Lower leg skin (tissue), 3 donors: ENCODE results near the gene ASB5.

Experiments
- CTCF ChIP-seq, 3 donors: fragments of 450-650 bp; IDR thresholded peaks; one replicate each; pipeline ENCODE4 v1.5.1; 2016; ENCODE audit warnings: antibody characterized with exemption in 3 of 3, mild to moderate bottlenecking in 3 of 3, moderate library complexity in 2 of 3
- POLR2A ChIP-seq, 2 donors: fragments of 450-650 bp; IDR thresholded peaks; one replicate each; pipeline ENCODE4 v1.6.1; 2016 to 2017; ENCODE audit warnings: antibody characterized with exemption in 2 of 2, mild to moderate bottlenecking in 1 of 2, moderate library complexity in 1 of 2

DNA sequence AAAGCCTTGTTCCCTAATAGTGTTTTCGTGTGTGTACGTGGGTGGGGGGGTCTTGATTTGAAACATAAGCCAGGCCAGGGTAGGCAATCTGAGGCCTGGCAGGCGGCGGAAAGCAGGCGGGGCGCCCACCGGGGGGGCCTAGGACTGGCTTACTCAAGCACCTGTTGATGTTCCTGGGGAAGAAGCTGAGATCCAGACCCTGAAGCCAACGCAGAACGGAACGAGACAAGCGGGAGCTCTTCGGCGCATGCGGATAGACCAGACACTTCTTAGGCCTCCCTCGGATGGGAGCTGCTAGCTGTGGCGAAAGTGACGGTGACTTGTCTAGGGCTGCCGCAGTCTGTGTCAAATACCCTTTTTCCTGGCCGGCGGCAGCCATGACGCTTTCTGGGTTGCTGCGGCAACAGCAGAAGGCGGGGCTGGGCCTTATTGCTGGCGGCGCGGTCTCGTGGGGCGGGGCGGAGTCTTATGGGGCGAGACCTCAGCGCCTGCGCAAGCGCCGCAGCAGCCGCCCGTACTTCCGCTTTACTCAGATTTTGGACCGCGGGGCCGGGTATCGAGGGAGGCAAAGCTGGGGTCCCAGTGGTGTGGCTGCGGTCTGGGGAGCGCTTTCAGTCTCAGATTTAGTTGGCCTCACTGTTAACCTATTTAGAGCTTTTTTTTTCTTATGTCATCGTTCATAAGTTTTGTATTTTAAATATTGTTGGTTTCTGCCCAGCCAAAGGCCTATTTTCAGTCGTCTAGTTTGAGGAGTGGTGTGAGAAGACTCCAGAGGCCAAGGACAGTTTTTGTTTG lies 73.6 kb downstream of the ASB5 start, which contains the start of gene SPATA4:
- TF ChIP-seq CTCF (IDR thresholded peaks at IDR 0.05) (no peak), POLR2A (IDR thresholded peaks at IDR 0.05) (no peak)
